Naive B cell (primary cell): Measurements from ENCODE around the gene CHST6. TPM values are rescaled to one million over a fixed set of nuclear protein-coding genes. Genes with fewer than 3 reads are reported as not detected.
"Not testable (repeated sequence)": the region's sequence is repeated elsewhere in the genome, so short reads cannot be mapped to it uniquely, and the experiment has no call there.

Experiments used
- ATAC-seq, 2 donors: fragments of 150-1000 bp; cut with Tn5 transposase; 2 replicates each; pipeline ENCODE4 v1.10.0; 2021; ENCODE audit warnings: low read depth in 2 of 2, mild to moderate bottlenecking in 2 of 2, moderate library complexity in 2 of 2
- DNase-seq: peaks from one replicate; pipeline ENCODE4 v3.0.0; 2022
- H3K27ac Mint-ChIP-seq, 6 donors: one replicate each; pipeline ENCODE4 v1.8.0; 2020 to 2022; ENCODE audit warnings: mild to moderate bottlenecking in 6 of 6, mixed read lengths in 6 of 6, moderate library complexity in 5 of 6, inconsistent platforms in 2 of 6
- H3K27me3 Mint-ChIP-seq, 3 donors: one replicate each; pipeline ENCODE4 v1.8.0; 2021 to 2022; ENCODE audit warnings: mixed read lengths in 3 of 3, mild to moderate bottlenecking in 1 of 3
- H3K36me3 Mint-ChIP-seq, 2 donors: one replicate each; pipeline ENCODE4 v1.8.0; 2020 to 2022; ENCODE audit warnings: mixed read lengths in 2 of 2, inconsistent platforms in 1 of 2, mild to moderate bottlenecking in 1 of 2
- H3K4me1 Mint-ChIP-seq, 3 donors: one replicate each; pipeline ENCODE4 v1.8.0; 2020 to 2022; ENCODE audit warnings: mixed read lengths in 3 of 3, inconsistent platforms in 1 of 3, mild to moderate bottlenecking in 1 of 3, moderate library complexity in 1 of 3
- H3K4me3 Mint-ChIP-seq, 8 donors: one replicate each; pipeline ENCODE4 v1.8.0; 2020 to 2022; ENCODE audit warnings: mild to moderate bottlenecking in 8 of 8, mixed read lengths in 8 of 8, moderate library complexity in 8 of 8, inconsistent platforms in 2 of 8
- H3K9me3 Mint-ChIP-seq, 7 donors: one replicate each; pipeline ENCODE4 v1.8.0; 2020 to 2022; ENCODE audit warnings: mixed read lengths in 7 of 7, mild to moderate bottlenecking in 5 of 7, inconsistent platforms in 2 of 7, moderate library complexity in 1 of 7
- polyA plus RNA-seq, 6 donors: library from polyadenylated mRNA; unstranded; fragments of 300-500 nt; fragmentation: Illumina TruSeq; gene quantifications; one replicate each; pipeline ENCODE4 v1.2.3, GENCODE V29; 2021; ENCODE audit warnings: low read depth in 6 of 6

CHST6 gene
- under 1 TPM in 2 of 6 donors, not detected in 4; 0.15 to 0.17 TPM for polyA plus RNA-seq

GRCh38 chr16:75495076-75495674 is at the start of gene CHST6:
CHST6 (minus strand) TSS chr16:75495441; CDS start chr16:75479828, 15,613 bp downstream.
- no peaks in the 10 kb centered on the region for H3K9me3 Mint-ChIP-seq
- peaks cover 16 to 27% (median 18%) of the 10 kb centered on the region in 3 donors for H3K27me3 Mint-ChIP-seq
- ATAC-seq: peak; percentile 78 to 81
- peak; percentile 29 for DNase-seq
- H3K27ac Mint-ChIP-seq: peak within 1 kb of the TSS in 2 of 6 donors; percentile 26 to 37
- H3K36me3 Mint-ChIP-seq: no peaks in the 10 kb centered on the region
- H3K4me3 Mint-ChIP-seq: peak within 1 kb of the TSS; percentile 53 to 89 (median 85)
- peaks cover 6 to 10% (median 8%) of the 10 kb centered on the region in 3 donors for H3K4me1 Mint-ChIP-seq

DNA sequence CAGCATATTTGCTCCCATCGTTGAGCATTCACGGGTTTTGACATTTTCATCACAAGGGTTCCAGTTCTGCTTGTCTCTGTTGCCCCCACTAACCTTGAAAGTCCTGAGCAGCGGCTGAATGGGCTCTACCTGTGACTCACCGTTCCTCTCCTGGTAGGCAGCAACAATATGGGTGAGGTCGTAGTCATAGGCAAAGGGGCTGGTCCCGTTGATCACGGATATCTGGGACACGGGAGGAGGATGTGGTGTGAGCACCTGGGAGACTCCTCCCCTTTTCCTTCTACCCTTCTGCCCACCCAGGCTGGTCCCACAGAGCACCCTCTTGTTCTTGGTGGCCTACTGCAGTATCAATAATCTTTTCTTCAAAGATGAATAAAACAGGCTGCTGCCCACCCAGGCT is 47.2 kb upstream of the CHST6 start:
- not testable (repeated sequence) for ATAC-seq, H3K27me3 Mint-ChIP-seq, H3K9me3 Mint-ChIP-seq, H3K4me1 Mint-ChIP-seq, DNase-seq, H3K4me3 Mint-ChIP-seq, H3K36me3 Mint-ChIP-seq, H3K27ac Mint-ChIP-seq

GRCh38 chr16:75541236-75541635 is 46.0 kb upstream of the CHST6 start:
- H3K4me3 Mint-ChIP-seq: no peak overlapping the region
- H3K27me3 Mint-ChIP-seq: no peaks in the 10 kb centered on the region
- DNase-seq: no peak
- no peaks in the 10 kb centered on the region for H3K9me3 Mint-ChIP-seq
- no peak overlapping the region for H3K27ac Mint-ChIP-seq
- no peak for ATAC-seq
- H3K4me1 Mint-ChIP-seq: no peaks in the 10 kb centered on the region
- no peaks in the 10 kb centered on the region for H3K36me3 Mint-ChIP-seq

DNA sequence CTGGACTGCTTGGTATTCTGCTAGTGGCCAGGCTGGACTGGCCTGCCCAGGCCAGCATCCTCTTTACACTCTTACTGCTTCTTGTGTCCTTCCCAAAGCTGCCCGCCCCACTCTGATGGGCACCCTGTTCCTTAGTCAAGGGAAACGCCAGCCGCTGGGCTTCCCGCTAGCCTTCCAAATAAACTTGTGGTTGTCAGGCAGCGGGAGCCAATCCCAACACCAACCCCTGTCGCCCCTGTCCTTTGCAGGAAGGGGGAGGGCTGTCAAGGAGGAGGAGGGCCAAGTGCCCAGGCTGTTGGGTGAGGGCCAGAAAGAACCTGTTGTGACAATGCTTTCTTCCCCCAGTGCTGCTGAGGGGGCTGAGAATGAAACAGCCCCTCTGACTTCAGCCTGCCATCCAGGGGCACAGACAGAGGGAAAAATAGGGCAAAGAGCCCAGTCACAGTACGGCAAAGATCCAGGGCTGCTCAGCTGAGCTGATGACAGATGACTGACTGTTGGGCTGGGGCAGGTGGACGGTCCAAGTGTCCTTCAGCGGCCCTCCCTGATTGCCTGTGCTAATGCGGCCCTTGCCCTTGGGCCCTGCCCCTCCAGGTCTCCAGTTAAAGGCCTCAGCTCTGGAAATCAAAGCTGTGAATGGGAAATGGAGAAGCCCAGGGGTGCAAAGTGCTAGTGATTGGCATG is 43.8 kb upstream of the CHST6 start:
- H3K27me3 Mint-ChIP-seq, H3K9me3 Mint-ChIP-seq: not testable (repeated sequence)

GRCh38 chr16:75537776-75538175 is 42.5 kb upstream of the CHST6 start:
- ATAC-seq (no peak), DNase-seq (no peak)
- no peaks in the 10 kb centered on the region for H3K4me1 Mint-ChIP-seq
- no peak overlapping the region for H3K27ac Mint-ChIP-seq
- H3K27me3 Mint-ChIP-seq: no peaks in the 10 kb centered on the region
- no peaks in the 10 kb centered on the region for H3K9me3 Mint-ChIP-seq
- no peak overlapping the region for H3K4me3 Mint-ChIP-seq
- H3K36me3 Mint-ChIP-seq: no peaks in the 10 kb centered on the region

More for the DNA sequence above, 43.8 kb upstream of the CHST6 start:
- H3K27ac Mint-ChIP-seq, DNase-seq, H3K36me3 Mint-ChIP-seq, H3K4me1 Mint-ChIP-seq, ATAC-seq: not testable (repeated sequence)
- peak overlapping the region in 1 of 8 donors; percentile 2 for H3K4me3 Mint-ChIP-seq

DNA sequence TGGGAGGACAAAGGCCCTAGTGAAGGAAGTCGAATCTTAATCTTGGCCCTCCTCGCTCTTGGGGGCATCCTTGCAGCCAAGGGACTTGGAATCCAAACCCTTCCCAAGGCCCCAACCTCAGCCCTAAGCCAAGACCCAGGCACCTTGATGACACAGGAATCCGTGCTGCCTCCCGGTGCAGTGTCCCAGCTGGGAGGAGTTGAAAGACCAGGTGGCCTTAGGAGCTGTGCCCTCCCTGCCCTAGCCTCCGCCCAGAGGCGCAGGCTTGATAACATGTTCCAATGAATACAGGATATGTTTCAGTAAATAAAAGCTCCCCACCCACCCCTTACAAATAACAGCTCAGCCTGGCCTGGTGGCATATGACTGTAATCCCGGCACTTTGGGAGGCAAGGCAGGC is 40.7 kb upstream of the CHST6 start, which contains the start of gene CHST5:
Gene CHST5, minus strand, starts transcription at position 208 of the 400 bp plus-strand sequence. CDS start 5,724 bp downstream, outside the sequence.
- Mint-ChIP-seq H3K27me3 (peaks cover 0 to 6% (median 0%) of the 10 kb centered on the region in 3 donors), H3K4me3 (no peak within 1 kb of the TSS), H3K36me3 (no peaks in the 10 kb centered on the region), H3K4me1 (no peaks in the 10 kb centered on the region), H3K27ac (peak within 1 kb of the TSS in 1 of 6 donors; percentile 26), H3K9me3 (no peaks in the 10 kb centered on the region)
- no peak for DNase-seq
- no peak for ATAC-seq

DNA sequence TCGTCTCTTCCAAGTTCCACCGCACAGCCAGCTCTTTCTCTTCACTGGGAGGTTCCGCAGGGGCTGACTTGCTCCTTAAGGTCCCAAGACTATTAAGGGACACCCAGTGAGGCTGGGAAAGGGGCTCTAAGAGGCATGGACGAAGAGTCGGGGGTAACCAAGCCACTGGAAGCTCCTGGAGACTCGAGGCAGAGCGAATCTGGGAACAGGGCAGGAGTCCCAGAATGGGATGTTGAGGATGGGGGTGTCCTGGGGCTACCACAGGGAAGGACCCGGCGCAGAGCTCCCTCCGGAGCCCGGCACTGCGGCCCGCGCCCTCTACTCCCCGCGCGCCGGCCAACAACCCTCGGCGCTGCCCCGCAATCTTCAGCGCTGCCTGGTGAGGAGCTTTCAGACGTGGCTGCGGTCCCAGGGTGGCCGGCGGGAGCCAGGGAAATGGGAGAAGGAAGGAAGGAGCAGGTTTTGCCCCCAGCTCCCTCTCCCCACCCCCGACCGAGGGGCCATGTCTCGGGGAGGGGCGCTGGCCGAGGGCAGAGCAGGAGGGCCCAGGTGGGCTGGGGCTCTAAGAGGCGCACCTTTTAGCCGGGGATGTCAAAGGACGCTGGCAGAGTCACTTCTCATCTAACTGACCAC is 40.1 kb upstream of the CHST6 start:
- Mint-ChIP-seq H3K36me3 (no peaks in the 10 kb centered on the region), H3K4me1 (no peaks in the 10 kb centered on the region), H3K4me3 (no peak overlapping the region), H3K27ac (no peak overlapping the region), H3K9me3 (no peaks in the 10 kb centered on the region), H3K27me3 (peaks cover 0 to 6% (median 0%) of the 10 kb centered on the region in 3 donors)
- ATAC-seq: no peak
- no peak for DNase-seq

- Mint-ChIP-seq H3K27me3 (peaks cover 0 to 6% (median 0%) of the 10 kb centered on the region in 3 donors), H3K36me3 (no peaks in the 10 kb centered on the region), H3K4me3 (no peak overlapping the region), H3K27ac (peak overlapping the region in 1 of 6 donors; percentile 70), H3K9me3 (no peaks in the 10 kb centered on the region), H3K4me1 (no peaks in the 10 kb centered on the region)
- ATAC-seq (no peak), DNase-seq (no peak)
Observed at GRCh38 chr16:75534560-75535205, 39.4 kb upstream of the CHST6 start.

- Mint-ChIP-seq H3K27ac (peak overlapping the region in 1 of 6 donors; percentile 60), H3K27me3 (peaks cover 0 to 6% (median 0%) of the 10 kb centered on the region in 3 donors), H3K4me3 (no peak overlapping the region), H3K36me3 (no peaks in the 10 kb centered on the region), H3K9me3 (no peaks in the 10 kb centered on the region), H3K4me1 (no peaks in the 10 kb centered on the region)
- ATAC-seq: no peak
- DNase-seq: no peak
Observed at GRCh38 chr16:75532791-75533190, 37.5 kb upstream of the CHST6 start.

- no peak for DNase-seq
- Mint-ChIP-seq H3K36me3 (no peaks in the 10 kb centered on the region), H3K27ac (no peak overlapping the region), H3K27me3 (peaks cover 0 to 6% (median 0%) of the 10 kb centered on the region in 3 donors), H3K9me3 (no peaks in the 10 kb centered on the region), H3K4me3 (no peak overlapping the region), H3K4me1 (no peaks in the 10 kb centered on the region)
- no peak for ATAC-seq
Observed at GRCh38 chr16:75532142-75532765, 37.0 kb upstream of the CHST6 start.

DNA sequence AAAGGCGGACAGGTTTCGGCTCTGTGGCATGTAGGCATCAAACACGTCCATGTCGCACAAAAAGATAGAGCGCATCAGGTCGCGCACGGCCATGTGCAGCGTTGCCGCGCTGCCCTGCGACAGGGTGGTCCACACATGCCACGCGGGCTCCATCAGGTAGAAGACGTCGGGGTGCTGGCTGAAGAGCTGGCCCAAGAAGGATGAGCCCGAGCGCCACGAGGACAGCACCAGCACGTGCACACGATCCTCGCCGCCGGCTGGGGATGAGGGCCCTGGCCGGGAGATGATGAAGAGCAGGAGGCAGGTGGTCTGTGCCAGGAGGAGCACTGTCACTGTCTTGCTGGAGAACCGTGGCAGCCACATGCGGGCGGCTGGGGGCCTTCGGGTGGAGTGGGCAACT is 34.7 kb upstream of the CHST6 start:
- H3K4me3 Mint-ChIP-seq: peak overlapping the region in 1 of 8 donors; percentile 47
- no peaks in the 10 kb centered on the region for H3K9me3 Mint-ChIP-seq
- no peak overlapping the region for H3K27ac Mint-ChIP-seq
- ATAC-seq: no peak
- DNase-seq: no peak
- H3K36me3 Mint-ChIP-seq: no peaks in the 10 kb centered on the region
- H3K27me3 Mint-ChIP-seq: peaks cover 0 to 6% (median 4%) of the 10 kb centered on the region in 3 donors
- no peaks in the 10 kb centered on the region for H3K4me1 Mint-ChIP-seq

DNA sequence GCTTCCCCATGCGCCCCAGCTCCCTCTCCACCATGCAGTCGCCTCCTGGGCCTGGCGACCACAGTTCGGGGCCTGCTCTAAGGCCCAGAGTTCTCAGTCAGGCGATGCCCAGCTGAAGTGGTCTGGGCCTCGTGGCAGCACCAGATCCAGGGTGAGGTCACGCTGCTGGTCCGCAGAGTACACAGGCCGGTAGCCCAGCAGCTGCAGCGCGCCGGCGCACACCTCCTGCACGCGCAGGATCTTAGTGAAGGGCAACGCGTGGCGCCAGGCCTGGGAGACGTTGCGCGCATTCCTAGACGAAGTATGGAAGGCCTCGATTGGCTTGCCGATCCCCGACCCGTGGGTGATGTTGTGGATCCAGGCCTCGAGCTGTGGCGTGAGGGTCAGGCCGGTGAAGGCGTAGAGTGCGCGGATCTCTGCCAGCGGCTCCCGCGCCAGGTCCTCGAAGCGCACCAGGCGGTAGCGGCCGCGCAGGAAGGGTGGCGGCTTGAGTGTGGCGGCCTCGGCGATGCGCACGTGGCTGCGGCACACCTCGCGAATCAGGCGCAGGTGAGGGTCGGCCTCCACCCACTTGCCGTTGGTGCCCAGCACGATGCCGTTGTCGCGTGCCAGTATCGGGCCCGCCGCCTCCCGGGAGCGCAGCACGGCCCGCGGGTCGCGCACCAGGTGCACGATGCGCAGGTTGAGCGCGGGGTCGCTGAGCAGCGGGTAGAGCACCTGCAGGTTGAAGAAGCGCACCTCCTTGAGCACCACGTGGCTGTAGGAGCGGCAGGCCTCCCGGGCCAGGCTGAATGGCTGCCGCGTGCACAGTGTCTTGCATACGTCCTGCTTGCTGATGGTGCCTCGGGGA is 34.0 kb upstream of the CHST6 start:
- ATAC-seq: no peak
- peak overlapping the region in 1 of 6 donors; percentile 39 for H3K27ac Mint-ChIP-seq
- H3K9me3 Mint-ChIP-seq: no peaks in the 10 kb centered on the region
- DNase-seq: no peak
- H3K4me1 Mint-ChIP-seq: no peaks in the 10 kb centered on the region
- no peak overlapping the region for H3K4me3 Mint-ChIP-seq
- H3K27me3 Mint-ChIP-seq: peaks cover 0 to 6% (median 4%) of the 10 kb centered on the region in 3 donors
- H3K36me3 Mint-ChIP-seq: no peaks in the 10 kb centered on the region
